HFF-Myc (cell line): ENCODE measurements around the gene INSRR.

Source experiments
- DNase-seq: peaks from one replicate; pipeline ENCODE4 v3.0.0-alpha.2; 2011; ENCODE audit warnings: low read depth; ENCODE audit errors: extremely low read depth
- H3K4me3 ChIP-seq: replicated peaks from 2 replicates; pipeline ENCODE4 v1.5.1; 2011; ENCODE audit warnings: low read depth, mild to moderate bottlenecking, control low read depth, low read length
- TF ChIP-seq, protein P1 (sequence below): IDR thresholded peaks from 2 replicates; pipeline ENCODE4 v1.5.1; 2012; ENCODE audit warnings: mild to moderate bottlenecking, low read depth, low read length, control low read depth; ENCODE audit errors: missing control alignments

INSRR gene

DNA sequence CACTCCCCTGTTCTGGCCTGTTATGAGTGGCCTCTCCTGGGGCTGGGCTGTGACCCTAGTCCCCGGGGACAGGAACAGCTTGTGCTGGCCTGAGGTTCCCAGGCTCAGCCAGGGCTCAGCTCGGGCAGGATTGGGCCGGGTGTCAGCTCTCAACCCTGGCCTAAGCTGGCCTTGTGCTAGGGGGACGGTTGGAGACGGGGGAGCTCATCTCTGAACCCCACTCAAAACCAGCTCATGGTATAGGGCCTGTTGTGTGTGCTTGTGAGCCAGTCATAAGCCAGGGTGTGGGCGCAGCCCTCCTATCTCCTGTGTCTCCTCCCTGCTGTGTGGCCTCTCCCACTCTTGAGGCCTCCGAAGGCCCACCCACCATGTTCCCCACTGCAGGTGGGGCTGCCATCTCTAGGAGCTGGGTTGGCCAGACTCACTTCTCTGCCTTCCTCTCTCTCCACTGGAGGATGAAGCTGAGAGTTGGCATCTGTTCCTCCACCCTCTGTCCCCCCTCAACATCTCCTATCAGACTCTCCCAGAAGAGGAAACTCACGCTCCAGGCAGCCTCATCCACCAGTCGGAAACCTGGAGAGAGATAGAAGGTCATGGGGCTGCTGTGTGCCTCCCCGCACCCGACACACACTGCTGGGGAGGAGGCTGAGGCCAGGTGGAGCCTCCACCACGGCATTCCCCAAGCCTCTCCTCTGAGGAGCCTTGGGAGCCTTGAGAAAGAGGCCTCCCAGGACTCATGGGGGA, 36.0 kb upstream of the INSRR start:
- TF ChIP-seq, protein P1, sequence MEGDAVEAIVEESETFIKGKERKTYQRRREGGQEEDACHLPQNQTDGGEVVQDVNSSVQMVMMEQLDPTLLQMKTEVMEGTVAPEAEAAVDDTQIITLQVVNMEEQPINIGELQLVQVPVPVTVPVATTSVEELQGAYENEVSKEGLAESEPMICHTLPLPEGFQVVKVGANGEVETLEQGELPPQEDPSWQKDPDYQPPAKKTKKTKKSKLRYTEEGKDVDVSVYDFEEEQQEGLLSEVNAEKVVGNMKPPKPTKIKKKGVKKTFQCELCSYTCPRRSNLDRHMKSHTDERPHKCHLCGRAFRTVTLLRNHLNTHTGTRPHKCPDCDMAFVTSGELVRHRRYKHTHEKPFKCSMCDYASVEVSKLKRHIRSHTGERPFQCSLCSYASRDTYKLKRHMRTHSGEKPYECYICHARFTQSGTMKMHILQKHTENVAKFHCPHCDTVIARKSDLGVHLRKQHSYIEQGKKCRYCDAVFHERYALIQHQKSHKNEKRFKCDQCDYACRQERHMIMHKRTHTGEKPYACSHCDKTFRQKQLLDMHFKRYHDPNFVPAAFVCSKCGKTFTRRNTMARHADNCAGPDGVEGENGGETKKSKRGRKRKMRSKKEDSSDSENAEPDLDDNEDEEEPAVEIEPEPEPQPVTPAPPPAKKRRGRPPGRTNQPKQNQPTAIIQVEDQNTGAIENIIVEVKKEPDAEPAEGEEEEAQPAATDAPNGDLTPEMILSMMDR = no peak
- DNase-seq = no peak

DNA sequence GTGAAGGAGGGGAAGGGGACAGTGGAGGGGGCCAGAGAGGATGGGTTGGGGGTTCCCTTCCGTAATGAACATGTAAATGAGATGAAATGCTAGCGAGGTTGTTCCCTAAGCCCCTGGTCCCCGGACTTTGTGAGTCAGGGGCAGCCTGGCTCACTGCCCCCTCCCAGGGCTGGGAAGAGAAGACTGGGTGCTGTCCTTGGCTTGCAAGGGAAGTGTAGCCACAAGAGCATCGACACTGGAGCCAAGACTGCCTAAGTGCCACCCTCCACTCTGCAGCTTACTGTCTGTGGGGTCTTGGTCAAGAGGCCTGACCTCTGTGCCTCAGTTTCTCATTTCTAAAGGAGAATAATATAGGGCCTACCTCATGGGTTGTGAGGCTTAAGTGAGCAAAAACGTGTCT, 35.1 kb upstream of the INSRR start:
- H3K4me3 ChIP-seq = peak overlapping the region; percentile 53
- TF ChIP-seq, protein P1 = no peak
- no peak for DNase-seq

More for the DNA sequence above, 36.0 kb upstream of the INSRR start:
- H3K4me3 ChIP-seq = peak overlapping the region; percentile 53

DNA sequence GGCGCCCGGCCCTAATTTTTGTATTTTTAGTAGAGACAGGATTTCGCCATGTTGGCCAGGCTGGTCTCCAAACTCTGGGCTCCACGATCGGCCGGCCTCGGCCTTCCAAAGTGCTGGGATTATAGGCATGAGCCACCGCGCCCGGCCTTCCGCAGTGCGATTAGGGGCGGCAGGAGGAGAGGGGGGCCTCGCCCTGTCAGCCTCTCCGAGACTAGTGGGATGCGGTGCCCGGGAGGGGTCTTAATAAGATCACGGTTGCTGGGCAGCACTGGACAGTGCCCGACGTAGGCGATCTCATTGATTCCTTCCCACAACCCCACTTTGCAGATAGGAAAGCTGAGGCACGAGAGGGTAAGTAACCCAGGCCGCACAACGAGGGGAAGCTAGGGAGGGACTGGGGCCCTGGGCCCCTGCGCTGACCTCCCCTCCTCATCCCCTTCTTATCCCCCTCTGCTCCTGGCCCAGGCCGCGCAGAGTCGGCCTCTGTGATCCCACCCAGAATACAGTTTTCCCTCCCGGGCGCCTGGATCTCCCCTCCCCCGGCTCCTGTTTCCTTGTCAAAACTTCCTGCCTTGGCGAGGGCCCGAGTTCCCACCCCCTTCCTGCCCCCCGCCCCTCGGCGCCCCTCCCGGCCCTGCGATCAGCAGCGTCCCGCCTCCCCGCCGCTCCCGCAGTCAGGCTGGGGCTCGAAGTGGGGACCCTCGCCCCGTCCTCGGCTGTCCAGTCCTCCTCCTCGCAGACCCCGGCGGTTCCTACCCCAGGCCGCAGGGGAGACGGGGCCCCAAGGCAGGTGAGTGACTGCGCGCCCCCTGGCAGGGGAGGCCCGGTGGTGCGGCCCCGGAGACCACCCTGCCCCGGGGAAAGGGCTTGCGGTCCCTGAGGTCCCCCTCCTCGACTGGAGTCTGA, 34.4 kb upstream of the INSRR start, which contains the start of gene PEAR1:
Gene PEAR1 (plus strand): TSS at position 671 of the 906 bp plus-strand sequence. CDS start 10,209 bp downstream, outside the sequence.
- DNase-seq = no peak
- TF ChIP-seq, protein P1 = no peak
- H3K4me3 ChIP-seq = peak within 1 kb of the TSS; percentile 53

DNA sequence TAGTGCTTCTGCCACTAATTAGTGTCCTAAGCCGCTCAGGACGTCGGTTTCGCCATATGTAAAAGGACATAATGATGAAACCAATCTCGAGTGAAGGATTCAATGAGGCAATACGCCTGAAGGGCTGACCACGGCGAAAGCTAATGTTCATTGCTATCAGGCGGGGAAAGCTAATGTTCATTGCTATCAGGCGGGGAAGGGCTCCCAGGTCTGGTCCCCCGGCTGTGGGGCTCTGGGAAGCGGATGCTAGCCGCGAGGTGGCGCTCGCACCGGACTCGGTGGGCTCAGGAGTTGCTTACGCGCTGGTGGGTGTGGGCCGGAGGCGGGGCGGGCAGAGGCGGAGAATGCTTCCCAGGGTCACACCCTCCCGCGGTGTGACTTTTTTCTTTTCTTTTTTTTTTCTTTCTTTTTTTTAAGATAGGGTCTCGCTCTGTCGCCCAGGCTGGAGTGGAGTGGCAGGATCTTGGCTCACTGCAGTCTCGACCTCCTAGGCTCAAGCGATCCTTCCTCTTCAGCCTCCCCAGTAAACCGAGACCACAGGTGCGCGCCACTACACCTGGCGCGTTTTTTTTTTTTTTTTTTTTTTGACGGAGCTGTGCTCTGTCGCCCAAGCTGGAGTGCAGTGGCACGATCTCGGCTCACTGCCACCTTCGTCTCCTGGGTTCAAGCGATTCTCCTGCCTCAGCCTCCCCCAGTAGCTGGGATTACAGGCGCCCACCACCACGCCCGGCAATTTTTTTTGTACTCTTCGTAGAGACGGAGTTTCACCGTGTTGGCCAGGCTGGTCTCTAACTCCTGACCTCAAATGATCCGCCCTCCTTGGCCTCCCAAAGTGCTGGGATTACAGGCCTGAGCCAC, 33.5 kb upstream of the INSRR start:
- DNase-seq = no peak
- no peak overlapping the region for H3K4me3 ChIP-seq
- TF ChIP-seq, protein P1 = peak; percentile 89

DNA sequence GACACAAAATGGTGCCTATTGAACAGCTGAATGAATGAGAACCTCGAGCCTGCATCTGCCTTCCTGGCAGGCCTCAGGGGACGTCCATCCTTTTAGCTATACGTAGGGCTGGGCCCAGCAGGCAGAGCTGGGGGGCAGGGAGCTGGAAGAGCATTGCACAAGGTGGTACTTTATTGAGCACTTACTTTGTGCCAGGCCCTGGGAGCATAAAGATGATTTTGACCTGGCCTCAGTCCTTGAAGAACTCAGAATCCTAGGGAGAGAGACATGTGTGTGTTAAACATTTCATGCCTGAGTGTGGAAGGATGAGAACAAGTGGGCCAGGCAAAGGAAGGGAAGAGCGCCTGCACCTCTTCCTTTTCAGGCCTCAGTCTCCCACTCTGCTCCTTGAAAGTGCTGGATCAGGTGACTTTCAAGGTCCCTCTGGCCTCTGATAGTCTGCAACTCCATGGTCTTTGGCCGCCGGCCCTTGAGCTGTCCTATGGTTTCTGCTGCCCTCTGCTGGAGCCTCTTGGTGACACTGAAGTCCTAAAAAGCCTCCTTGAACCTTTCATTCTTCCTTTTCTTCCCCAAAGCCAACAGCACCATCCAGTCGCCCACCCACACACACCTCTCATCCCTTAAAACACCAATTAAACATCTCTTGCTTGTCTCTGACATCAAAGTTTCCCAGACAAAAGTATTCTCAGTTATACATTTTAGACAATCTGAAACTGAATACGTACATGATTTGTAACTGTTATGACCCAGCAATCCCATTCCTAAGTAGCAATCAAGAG, 31.1 kb upstream of the INSRR start:
- H3K4me3 ChIP-seq = no peak overlapping the region
- DNase-seq = no peak
- TF ChIP-seq, protein P1 = peak; percentile 86
